CD4-positive, alpha-beta T cell treated with Interleukin-2 at 100 ng/mL for 4 hours (primary cell): ENCODE data around the gene OSGEP.
A peak's percentile ranks its signal among the peaks of the same experiment; 100 is the strongest.

Experiments used
- DNase-seq: peaks from one replicate; pipeline ENCODE4 v3.0.0-alpha.2; 2020; ENCODE audit warnings: low spot score

OSGEP gene

GRCh38 chr14:20454516-20455354 lies at the start of gene OSGEP, which contains the start of gene APEX1:
OSGEP (minus strand) TSS chr14:20454812; CDS start chr14:20454683, 129 bp downstream.
APEX1 (plus strand) TSS chr14:20455226; CDS start chr14:20455646, 420 bp downstream.
- DNase-seq = peak; percentile 99

DNA sequence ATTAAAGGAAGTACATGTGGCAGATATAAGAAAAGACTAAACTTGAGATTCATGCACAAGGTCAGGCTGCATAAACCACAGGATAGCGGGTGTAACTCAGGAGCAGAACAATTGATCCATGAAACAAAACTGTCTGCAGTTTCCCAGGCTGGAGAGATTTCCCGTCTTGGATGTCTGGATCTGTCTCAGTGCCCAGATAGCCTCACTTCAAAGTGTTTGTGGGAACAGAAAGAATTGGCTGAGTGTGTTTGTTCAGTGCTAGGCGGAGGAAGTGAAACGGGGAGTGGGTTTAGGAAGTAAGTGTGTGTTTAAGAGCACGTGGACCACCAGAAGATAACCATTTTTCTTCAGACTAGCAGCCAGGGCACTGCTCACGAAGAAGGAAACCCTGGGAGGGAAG lies 49.3 kb upstream of the OSGEP start:
- no peak for DNase-seq

DNA sequence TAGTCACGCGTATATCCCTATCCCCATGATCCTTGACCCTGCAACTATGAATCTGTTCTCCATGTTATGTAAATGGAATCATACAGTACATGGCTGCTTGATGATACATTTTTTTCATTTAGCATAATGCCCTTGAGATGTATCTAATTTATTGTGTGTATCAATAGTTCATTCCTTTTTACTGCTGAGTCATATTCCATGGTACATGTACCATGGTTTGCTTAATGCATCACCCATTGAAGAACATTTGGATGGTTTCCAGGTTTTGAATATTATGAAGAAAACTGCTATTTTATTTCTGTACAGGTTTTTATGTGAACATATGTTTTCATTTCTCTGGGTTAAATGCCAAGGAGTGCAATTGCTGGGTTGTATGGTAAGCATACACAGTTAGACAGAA lies 46.7 kb upstream of the OSGEP start:
- no peak for DNase-seq

- DNase-seq = no peak
Measured at GRCh38 chr14:20499881-20500280, 45.3 kb upstream of the OSGEP start.

- no peak for DNase-seq
Measured at GRCh38 chr14:20499108-20499507, 44.5 kb upstream of the OSGEP start.

DNA sequence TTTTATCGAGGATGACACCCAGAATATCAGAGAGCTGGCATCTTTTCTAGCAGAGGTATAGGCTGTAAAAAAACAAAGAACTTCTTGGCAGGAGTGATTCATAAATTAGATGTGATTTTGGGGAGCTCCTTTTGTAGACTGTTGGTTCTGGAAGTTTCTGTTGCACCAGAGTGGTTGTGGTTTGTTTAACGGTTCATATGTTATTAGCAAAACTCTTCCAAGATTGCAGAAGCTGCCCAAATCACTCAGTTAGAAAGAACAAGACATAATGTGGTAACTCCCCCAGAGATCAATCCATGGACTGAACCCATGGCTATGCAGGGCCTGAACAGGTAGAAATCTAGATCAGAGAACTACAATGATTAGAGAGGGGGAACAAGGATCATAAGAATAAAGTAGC lies 44.0 kb upstream of the OSGEP start:
- no peak for DNase-seq

- no peak for DNase-seq
Measured at GRCh38 chr14:20494935-20495766, 40.5 kb upstream of the OSGEP start.

DNA sequence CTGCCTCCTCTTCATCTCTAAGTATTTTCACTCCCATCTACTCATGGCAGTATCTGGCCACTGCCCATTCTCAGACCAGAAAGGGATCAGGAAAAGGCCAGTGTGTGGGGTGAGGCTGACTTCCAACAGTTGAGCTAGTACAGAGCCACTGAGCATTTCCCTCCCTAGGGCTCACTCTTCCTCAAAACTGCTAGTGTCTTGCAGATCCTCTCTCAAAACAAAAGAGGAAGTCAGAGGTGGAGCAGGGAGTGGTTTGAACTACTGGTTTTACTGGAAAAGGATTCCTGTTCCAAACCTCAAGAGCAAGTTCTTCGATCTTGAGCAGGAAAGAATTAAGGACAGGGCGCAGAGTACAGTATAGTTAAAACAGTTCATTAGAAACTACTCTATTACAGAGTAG lies 39.0 kb upstream of the OSGEP start:
- no peak for DNase-seq

GRCh38 chr14:20492486-20492885 lies 37.9 kb upstream of the OSGEP start:
- no peak for DNase-seq

DNA sequence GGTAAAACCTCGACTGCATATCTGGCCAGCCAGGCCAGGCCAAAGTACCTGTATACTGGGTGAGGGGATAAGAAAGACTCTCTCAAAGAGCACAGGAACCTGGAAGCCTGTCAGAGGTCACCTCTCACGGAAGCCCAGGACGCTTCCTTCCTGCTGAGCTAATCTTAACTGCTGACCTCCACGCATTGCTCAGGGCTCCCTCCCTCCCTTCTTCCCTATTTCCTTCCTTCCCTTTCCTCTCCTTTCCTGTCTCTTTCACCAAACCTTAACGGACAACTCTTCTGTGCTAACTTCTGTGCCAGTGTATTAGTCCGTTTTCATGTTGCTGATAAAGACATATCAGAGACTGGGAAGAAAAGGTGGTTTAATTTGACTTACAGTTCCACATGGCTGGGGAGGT lies 36.0 kb upstream of the OSGEP start:
- DNase-seq = no peak

GRCh38 chr14:20489093-20489994 lies 34.7 kb upstream of the OSGEP start:
- peak; percentile 62 for DNase-seq

DNA sequence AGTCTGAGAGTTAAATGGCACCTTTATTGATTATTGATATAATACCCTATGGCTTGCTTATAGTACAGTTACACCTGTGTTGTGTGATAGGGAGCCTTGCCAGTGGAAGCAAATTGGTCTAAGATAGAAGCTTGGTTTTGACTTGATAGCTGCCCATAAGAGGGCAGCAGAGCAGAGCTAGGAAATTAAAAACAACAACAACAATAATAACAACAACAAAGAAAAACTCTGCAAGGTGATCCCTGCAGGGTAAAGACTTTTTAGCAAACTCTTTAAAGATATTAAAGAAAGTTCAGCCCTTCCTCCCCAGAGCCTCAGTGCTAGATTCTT lies 32.7 kb upstream of the OSGEP start:
- no peak for DNase-seq

GRCh38 chr14:20486684-20487395 lies 32.2 kb upstream of the OSGEP start:
- DNase-seq = no peak

- no peak for DNase-seq
Measured at GRCh38 chr14:20485900-20486299, 31.3 kb upstream of the OSGEP start.

DNA sequence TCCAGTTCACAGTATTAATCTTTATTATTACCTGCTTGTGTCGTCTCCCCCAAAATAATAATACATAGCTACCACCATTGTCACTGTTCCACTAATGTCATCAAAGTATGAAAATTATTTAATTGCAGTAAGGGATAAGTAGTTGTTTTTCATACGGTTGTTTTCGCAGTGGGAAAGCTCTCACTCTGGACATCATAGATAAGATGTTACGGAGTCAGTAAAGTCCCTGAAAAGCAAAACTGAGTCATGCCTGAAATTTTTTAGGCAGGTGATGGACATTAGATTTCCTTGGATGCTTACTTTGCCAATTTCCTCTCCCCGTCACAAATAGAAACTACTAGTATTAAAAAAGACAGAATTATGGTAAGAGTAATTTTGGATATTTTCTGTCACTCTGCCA lies 27.8 kb upstream of the OSGEP start:
- no peak for DNase-seq

DNA sequence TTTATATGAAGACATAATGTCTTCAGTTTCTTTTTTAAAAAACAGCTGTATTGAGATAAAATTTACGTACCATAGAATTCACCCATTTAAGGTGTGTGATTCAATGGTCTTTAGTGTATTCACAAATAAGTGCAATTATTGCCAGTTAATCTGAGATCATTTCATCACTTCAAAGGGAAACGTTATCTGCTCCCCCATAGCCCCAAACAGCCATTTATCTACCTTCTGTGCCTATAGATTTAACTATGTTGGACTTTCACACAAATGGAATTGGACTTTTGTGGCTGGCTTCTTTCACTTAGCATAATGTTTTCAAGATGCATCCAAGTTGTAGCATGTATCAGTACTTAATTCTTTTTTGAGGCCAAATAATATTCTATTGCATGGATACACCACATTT lies 24.3 kb upstream of the OSGEP start:
- DNase-seq = no peak

GRCh38 chr14:20477211-20477876 lies 22.7 kb upstream of the OSGEP start:
- DNase-seq = peak; percentile 41

DNA sequence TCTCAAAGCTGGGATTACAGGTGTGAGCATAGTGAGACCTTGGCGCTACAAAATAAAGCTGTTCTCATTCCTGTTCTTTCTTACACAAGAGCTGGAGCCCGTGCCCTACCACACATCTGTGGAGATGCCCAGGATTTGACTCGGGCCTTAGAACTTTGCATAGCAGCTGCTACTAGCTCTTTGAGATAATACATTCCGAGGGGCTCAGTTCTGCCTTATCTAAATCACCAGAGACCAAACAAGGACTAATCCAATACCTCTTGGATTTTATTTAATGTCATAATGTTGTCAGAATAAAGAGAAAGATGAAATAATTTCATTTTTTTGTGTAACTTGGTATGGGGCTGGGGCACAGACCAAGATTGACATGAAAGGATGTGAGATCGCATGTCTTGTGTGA lies 22.2 kb upstream of the OSGEP start:
- no peak for DNase-seq

DNA sequence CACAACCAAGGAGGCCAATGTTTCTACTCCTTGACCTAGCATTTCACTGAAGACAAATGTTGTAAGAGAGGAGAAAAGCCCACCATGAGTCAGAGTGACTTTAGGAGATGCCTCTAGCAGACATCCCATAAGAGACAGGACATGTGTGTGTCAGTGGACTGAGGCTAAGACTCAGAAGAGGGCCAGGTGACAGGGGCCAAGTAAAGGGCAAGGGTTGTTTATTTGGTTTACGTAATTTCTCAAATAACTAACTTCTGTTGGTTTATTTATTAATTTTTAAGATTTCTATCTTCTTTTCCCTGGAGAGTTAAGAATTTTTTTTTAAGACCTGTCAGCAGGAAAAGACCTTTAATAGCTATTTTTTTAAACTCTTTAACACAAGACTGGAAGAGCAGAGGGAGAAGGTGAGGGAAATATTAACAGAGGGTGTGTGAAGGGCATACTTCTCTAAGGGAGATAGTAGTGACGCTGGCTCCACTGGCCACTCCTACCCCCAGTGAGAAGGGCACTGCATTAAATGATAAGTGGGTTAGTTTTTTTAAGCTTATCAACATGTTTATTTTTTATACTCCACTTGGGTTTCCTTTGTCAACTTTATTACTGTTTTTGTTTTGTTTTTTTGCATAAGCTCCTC lies 18.0 kb upstream of the OSGEP start:
- DNase-seq = no peak

GRCh38 chr14:20470603-20470901 lies 15.9 kb upstream of the OSGEP start:
- no peak for DNase-seq
